ENCODE measurements around the gene IQSEC2.

The IQSEC2 gene

GRCh38 chrX:53316860-53317237 lies 35.5 kb upstream of the IQSEC2 start:
- DNase-seq (ENCODE audit: low read depth in 1 of 2, low spot score in 1 of 2) = no peak
- in situ Hi-C loops (cut with HindIII; ENCODE audit: low pct_unique_long_range_greater_than_20kb, low sequenced_read_pairs) = no loop called here
- TF ChIP-seq JUND (IDR thresholded peaks at IDR 0.05; ENCODE audit: low read depth) = no peak

- in situ Hi-C loops (cut with HindIII; ENCODE audit: low pct_unique_long_range_greater_than_20kb, low sequenced_read_pairs) = no loop called here
- no peak for TF ChIP-seq JUND (IDR thresholded peaks at IDR 0.05; ENCODE audit: low read depth)
Measured at GRCh38 chrX:53316111-53316859, 34.9 kb upstream of the IQSEC2 start.

DNA sequence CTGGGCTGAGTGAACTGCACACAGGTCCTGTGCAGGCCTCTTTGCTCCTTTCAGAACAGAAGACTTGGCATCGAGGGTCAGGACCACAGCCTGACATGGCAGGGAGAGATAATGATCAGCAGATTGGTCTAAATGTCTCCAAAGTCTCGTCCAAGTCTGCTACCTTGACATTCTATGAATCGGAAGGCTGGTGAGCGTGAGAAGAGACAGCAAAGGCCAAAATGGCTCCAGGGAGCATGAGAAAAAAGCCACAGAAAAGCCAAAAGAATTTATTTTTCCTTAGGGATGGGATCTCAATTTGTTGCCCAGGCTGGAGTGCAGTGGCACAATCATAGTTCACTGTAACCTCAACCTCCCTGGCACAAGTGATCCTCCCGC lies 32.3 kb upstream of the IQSEC2 start:
- in situ Hi-C loops (cut with HindIII; ENCODE audit: low pct_unique_long_range_greater_than_20kb, low sequenced_read_pairs) = no loop called here
- DNase-seq (ENCODE audit: low read depth in 1 of 2, low spot score in 1 of 2) = no peak
- no peak for TF ChIP-seq JUND (IDR thresholded peaks at IDR 0.05; ENCODE audit: low read depth)

More at GRCh38 chrX:53316111-53316859, 34.9 kb upstream of the IQSEC2 start:
- no peak for DNase-seq (ENCODE audit: low read depth in 1 of 2, low spot score in 1 of 2)

GRCh38 chrX:53312946-53313727 lies 31.8 kb upstream of the IQSEC2 start:
- peak; percentile 56 to 66 for DNase-seq (ENCODE audit: low read depth in 1 of 2, low spot score in 1 of 2)
- in situ Hi-C loops (cut with HindIII; ENCODE audit: low pct_unique_long_range_greater_than_20kb, low sequenced_read_pairs) = no loop called here
- no peak for TF ChIP-seq JUND (IDR thresholded peaks at IDR 0.05; ENCODE audit: low read depth)

DNA sequence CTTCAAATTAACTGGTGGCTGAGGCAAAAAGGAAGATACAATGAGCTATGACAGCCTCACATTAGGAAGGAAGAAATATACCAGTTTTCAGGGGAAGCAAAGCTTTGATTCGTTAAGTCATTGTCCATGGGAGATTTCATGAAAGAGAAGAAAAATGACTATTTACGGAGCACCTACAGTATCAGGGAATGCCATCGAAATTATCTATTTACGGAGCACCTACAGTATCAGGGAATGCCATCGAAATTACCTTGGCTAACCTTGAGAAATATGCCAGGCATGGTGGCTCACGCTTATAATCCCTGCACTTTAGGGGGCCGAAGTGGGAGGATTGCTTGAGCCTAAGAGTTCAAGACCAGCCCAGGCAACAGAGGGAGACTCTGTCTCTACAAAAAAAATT lies 28.5 kb upstream of the IQSEC2 start:
- in situ Hi-C loops (cut with HindIII; ENCODE audit: low pct_unique_long_range_greater_than_20kb, low sequenced_read_pairs) = no loop called here
- no peak for DNase-seq (ENCODE audit: low read depth in 1 of 2, low spot score in 1 of 2)
- no peak for TF ChIP-seq JUND (IDR thresholded peaks at IDR 0.05; ENCODE audit: low read depth)

- DNase-seq (ENCODE audit: low read depth in 1 of 2, low spot score in 1 of 2) = no peak
- in situ Hi-C loops (cut with HindIII; ENCODE audit: low pct_unique_long_range_greater_than_20kb, low sequenced_read_pairs) = no loop called here
- no peak for TF ChIP-seq JUND (IDR thresholded peaks at IDR 0.05; ENCODE audit: low read depth)
Measured at GRCh38 chrX:53308836-53309235, 27.5 kb upstream of the IQSEC2 start.

DNA sequence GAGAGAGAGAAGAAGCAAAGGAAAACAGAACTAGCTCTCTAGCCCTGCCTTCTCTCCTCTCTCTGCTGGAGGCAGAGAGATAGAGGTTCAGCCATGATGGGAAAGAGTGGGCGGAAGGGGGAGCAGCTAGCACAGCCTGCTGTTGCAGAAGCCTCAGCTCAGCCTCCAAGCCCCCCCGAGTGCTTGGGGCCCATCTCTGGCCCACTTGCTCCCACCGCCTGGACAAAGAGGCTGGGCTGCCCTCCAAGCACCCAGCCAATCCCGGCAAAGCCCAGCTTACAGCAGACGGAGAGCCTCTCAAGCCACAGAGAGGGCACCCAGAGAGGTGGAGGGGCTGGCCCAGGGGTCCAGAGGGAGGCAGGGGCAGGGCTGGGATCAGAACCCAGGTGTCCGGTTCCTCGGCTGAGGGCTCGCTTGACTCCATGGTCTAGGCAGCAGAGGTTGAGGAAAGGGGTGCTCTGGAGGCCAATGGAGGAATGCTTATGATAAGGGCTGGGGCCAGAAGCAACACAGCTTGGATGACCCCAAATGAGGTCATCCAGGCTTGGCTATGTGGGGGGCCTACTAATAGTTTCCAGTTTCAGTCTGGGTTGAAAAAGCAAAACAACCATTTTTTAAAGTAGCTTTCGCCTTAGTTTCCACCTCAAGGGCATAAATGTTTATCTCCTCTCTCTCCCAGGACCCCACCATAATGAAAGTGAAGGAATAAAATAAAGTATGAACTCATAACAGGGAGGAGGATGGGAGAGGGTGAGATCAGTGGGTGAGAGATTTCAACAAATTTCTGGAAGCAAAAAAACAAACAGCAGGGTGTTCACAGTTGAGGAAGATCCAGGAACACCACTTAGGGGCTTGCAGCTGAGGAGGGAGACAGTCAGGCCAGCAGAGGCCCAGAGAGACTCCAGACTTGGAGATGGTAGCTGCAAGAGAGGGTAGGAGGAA lies 24.9 kb upstream of the IQSEC2 start:
- no peak for TF ChIP-seq JUND (IDR thresholded peaks at IDR 0.05; ENCODE audit: low read depth)
- DNase-seq (ENCODE audit: low read depth in 1 of 2, low spot score in 1 of 2) = no peak
- in situ Hi-C loops (cut with HindIII; ENCODE audit: low pct_unique_long_range_greater_than_20kb, low sequenced_read_pairs) = no loop called here

GRCh38 chrX:53305219-53305995 lies 24.0 kb upstream of the IQSEC2 start:
- TF ChIP-seq JUND (IDR thresholded peaks at IDR 0.05; ENCODE audit: low read depth) = no peak
- in situ Hi-C loops (cut with HindIII; ENCODE audit: low pct_unique_long_range_greater_than_20kb, low sequenced_read_pairs) = no loop called here
- no peak for DNase-seq (ENCODE audit: low read depth in 1 of 2, low spot score in 1 of 2)

- no peak for TF ChIP-seq JUND (IDR thresholded peaks at IDR 0.05; ENCODE audit: low read depth)
- in situ Hi-C loops (cut with HindIII; ENCODE audit: low pct_unique_long_range_greater_than_20kb, low sequenced_read_pairs) = no loop called here
- DNase-seq (ENCODE audit: low read depth in 1 of 2, low spot score in 1 of 2) = no peak
Measured at GRCh38 chrX:53303195-53303594, 21.8 kb upstream of the IQSEC2 start.

GRCh38 chrX:53300157-53300556 lies 18.8 kb upstream of the IQSEC2 start:
- no peak for TF ChIP-seq JUND (IDR thresholded peaks at IDR 0.05; ENCODE audit: low read depth)
- DNase-seq (ENCODE audit: low read depth in 1 of 2, low spot score in 1 of 2) = no peak
- in situ Hi-C loops (cut with HindIII; ENCODE audit: low pct_unique_long_range_greater_than_20kb, low sequenced_read_pairs) = no loop called here

DNA sequence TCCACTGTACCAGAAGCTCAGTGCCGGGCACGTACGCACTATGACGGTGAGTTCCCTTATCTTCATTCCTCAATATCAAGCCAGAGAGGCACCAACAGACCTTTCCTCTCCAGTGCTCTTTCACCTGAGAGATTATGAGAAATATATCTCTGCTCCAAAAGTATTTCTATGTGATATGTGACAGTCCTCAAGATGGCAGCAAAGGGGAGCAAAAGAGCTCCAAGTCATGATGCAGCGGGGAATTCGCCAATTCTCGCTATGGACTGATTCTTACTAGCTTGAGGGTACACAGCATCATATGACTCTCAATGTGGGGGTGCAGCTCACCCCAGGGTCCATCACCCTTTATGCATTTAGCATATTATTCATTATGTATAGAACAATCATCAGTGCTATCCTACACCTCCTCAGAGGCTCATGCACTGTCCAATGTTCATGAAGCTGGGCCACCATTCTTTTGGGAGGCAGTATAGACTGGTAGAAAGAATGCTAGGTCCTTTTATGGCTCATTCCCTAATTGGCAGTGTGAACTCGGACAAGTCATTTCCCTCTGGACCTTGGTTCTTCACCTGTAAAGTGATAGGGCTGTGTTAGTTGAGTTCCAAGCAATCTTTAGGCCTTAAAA lies 12.8 kb upstream of the IQSEC2 start:
- in situ Hi-C loops (cut with HindIII; ENCODE audit: low pct_unique_long_range_greater_than_20kb, low sequenced_read_pairs) = no loop called here
- no peak for TF ChIP-seq JUND (IDR thresholded peaks at IDR 0.05; ENCODE audit: low read depth)

More for the DNA sequence above, 12.8 kb upstream of the IQSEC2 start:
- DNase-seq (ENCODE audit: low read depth in 1 of 2, low spot score in 1 of 2) = peak in 1 of 2 experiments; percentile 36
